OCI-LY1 (cell line): ENCODE results near the gene LRMDA.

Experiments
- EZH2 ChIP-seq: fragments of 200-600 bp; sonication (generic), shearing (Covaris generic); IDR thresholded peaks from 2 replicates; pipeline ENCODE4 v1.8.0; 2017; ENCODE audit warnings: borderline replicate concordance, mixed run types, mild to moderate bottlenecking, antibody characterized with exemption, low read length, moderate library complexity, mixed read lengths
- TF ChIP-seq, protein P1 (sequence below): fragments of 200-600 bp; sonication (generic), shearing (Covaris generic); IDR thresholded peaks from 2 replicates; pipeline ENCODE4 v1.5.1; 2017; ENCODE audit warnings: mild to moderate bottlenecking, antibody characterized with exemption, low read length, moderate library complexity, mixed read lengths

DNA sequence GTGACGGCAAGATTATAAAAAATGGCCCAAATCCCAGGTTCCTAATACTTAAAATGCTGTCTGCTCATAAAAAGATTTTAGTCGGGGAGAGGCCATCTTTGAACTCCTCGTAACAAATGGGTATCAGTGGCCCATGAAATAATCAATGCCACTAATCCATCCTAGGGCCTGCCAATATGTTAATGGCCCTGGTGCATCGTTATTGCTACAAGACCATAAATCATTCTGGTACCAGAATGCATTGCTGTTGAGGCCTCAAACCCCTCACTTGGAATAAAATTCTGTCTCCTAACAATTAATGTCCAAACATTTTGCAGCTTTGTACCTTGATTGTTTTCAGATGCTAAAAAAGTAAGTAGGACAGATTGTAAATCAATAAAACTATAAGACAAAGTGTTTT, 290.6 kb downstream of the LRMDA start:
- TF ChIP-seq, protein P1, sequence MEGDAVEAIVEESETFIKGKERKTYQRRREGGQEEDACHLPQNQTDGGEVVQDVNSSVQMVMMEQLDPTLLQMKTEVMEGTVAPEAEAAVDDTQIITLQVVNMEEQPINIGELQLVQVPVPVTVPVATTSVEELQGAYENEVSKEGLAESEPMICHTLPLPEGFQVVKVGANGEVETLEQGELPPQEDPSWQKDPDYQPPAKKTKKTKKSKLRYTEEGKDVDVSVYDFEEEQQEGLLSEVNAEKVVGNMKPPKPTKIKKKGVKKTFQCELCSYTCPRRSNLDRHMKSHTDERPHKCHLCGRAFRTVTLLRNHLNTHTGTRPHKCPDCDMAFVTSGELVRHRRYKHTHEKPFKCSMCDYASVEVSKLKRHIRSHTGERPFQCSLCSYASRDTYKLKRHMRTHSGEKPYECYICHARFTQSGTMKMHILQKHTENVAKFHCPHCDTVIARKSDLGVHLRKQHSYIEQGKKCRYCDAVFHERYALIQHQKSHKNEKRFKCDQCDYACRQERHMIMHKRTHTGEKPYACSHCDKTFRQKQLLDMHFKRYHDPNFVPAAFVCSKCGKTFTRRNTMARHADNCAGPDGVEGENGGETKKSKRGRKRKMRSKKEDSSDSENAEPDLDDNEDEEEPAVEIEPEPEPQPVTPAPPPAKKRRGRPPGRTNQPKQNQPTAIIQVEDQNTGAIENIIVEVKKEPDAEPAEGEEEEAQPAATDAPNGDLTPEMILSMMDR: no peak
- no peak for TF ChIP-seq EZH2
